Activated CD8-positive, alpha-beta memory T cell treated with anti-CD3 and anti-CD28 coated beads, Interleukin-2, amount 10 ng/mL, durations not matched to agents 7 days and 5 days (primary cell): ENCODE results near the gene CHCHD6. TPM values are rescaled to one million over a fixed set of nuclear protein-coding genes. Genes with fewer than 3 reads are reported as not detected.

Experiments used
- ATAC-seq: fragments of 150-1000 bp; cut with Tn5 transposase; one replicate; pipeline ENCODE4 v1.10.0; 2021; ENCODE audit warnings: moderate library complexity
- CTCF ChIA-PET: fragments of 350-600 bp; sonication (Branson Sonifier 250); formaldehyde crosslinking; loops from one replicate; lab custom pipeline; 2021; ENCODE audit warnings: antibody characterized with exemption; lab: Charles Lee
- DNase-seq: peaks from one replicate; pipeline ENCODE4 v3.0.0-alpha.2; 2020
- H3K27ac Mint-ChIP-seq: one replicate; pipeline ENCODE4 v1.8.0; 2021; ENCODE audit warnings: mild to moderate bottlenecking, mixed read lengths
- H3K27me3 Mint-ChIP-seq: one replicate; pipeline ENCODE4 v1.8.0; 2021; ENCODE audit warnings: mixed read lengths
- H3K36me3 Mint-ChIP-seq: one replicate; pipeline ENCODE4 v1.8.0; 2021; ENCODE audit warnings: mild to moderate bottlenecking, mixed read lengths
- H3K4me1 Mint-ChIP-seq: one replicate; pipeline ENCODE4 v1.8.0; 2021; ENCODE audit warnings: mixed read lengths
- H3K4me3 Mint-ChIP-seq: one replicate; pipeline ENCODE4 v1.8.0; 2021; ENCODE audit warnings: mild to moderate bottlenecking, moderate library complexity, mixed read lengths
- H3K9me3 Mint-ChIP-seq: one replicate; pipeline ENCODE4 v1.8.0; 2022; ENCODE audit warnings: low read depth, mixed read lengths
- total RNA-seq, 2 experiments: library from RNA; stranded (reverse); gene quantifications; one replicate each; pipeline ENCODE4 v1.2.3, GENCODE V29; 2021

Gene CHCHD6
- total RNA-seq, 2 experiments from 2014 or later = 7.7 to 9.0 TPM

- no peaks in the 10 kb centered on the region for H3K36me3 Mint-ChIP-seq
- CTCF ChIA-PET = interaction anchor here (0.7 to 1.2 kb wide), 4 partner anchors 27 to 867 kb away, joined by 3 to 4 read pairs (median 3); partner anchors contain the start of gene PLXNA1
- peaks cover 31% of the 10 kb centered on the region for H3K27me3 Mint-ChIP-seq
- no peak overlapping the region for H3K4me3 Mint-ChIP-seq
- no peak overlapping the region for H3K27ac Mint-ChIP-seq
- no peak for DNase-seq
- H3K9me3 Mint-ChIP-seq = peaks cover 3% of the 10 kb centered on the region
- no peaks in the 10 kb centered on the region for H3K4me1 Mint-ChIP-seq
- no peak for ATAC-seq
Measured at GRCh38 chr3:126677862-126678503, 26.1 kb upstream of the CHCHD6 start.

- peak; percentile 30 for DNase-seq
- no peak for ATAC-seq
- peaks cover 31% of the 10 kb centered on the region for H3K27me3 Mint-ChIP-seq
- peaks cover 3% of the 10 kb centered on the region for H3K9me3 Mint-ChIP-seq
- no peaks in the 10 kb centered on the region for H3K36me3 Mint-ChIP-seq
- H3K4me3 Mint-ChIP-seq = no peak overlapping the region
- CTCF ChIA-PET = interaction anchor here (0.8 to 2.3 kb wide), 16 partner anchors 10 to 870 kb away, joined by 3 to 10 read pairs (median 3); partner anchors contain the start of gene PLXNA1
- no peak overlapping the region for H3K27ac Mint-ChIP-seq
- H3K4me1 Mint-ChIP-seq = no peaks in the 10 kb centered on the region
Measured at GRCh38 chr3:126678693-126679317, 25.2 kb upstream of the CHCHD6 start.

DNA sequence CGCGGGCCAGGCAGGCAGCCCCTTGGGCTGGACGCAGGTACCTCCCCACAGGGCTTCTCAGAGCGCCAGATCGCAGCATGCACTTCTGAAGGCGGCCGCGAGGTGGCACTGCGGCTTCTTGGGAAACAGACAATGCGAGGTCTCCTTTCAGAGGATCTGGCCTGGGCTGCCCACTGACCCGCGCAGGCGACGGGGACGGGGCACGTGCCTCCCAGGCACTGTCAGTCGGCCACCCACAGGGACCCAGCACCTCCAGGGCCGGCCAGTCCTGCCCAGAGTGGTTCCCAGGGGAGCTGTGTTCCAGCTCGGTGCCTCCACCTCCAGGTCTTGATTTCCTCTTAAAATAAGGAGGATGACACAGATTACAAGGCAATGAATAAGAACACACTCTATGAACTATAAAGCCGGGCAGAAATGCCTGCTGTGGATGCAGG, 24.7 kb upstream of the CHCHD6 start:
- no peak overlapping the region for H3K27ac Mint-ChIP-seq
- H3K36me3 Mint-ChIP-seq = no peaks in the 10 kb centered on the region
- H3K4me3 Mint-ChIP-seq = no peak overlapping the region

DNA sequence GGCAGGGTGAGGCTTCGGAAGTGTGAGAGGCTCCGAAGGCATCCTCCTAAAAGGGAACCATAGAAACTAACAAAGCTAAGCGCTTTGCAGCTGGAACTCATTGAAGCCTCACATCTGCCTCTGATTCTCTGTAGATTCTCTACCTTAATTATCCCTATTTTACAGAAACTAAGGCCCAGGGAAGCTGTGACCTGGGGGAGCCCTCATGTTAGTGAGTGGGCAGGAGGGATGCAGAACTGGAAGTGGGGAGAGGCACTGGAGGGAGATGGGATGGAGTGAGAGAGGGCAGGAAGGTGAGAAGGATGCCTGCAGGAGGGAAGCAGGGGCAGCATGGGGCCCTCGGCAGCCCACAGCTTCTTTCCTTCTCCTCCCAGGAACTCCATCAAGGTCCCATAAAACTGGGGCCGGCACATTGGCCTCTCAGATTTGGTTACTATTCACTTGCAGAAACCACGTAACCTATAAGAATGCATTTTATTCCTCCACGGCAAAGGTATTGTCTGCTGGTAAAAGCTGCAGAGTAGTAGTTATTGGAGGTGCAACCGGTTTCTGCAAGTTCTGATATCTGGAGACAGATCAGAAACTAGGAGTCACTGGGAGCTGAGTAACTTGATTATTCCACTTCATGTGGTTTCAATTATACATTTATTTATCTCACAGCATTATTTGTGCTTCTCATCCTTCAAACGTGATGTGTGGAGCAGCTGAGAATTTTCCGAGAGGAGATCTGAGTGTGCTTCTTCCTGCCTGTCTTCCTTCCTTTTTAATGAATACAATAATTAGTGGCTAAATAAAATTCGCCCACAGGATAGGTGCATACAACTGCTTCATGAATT, 24.0 kb upstream of the CHCHD6 start:
- peaks cover 27% of the 10 kb centered on the region for H3K27me3 Mint-ChIP-seq
- no peaks in the 10 kb centered on the region for H3K4me1 Mint-ChIP-seq
- H3K27ac Mint-ChIP-seq = no peak overlapping the region
- no peaks in the 10 kb centered on the region for H3K36me3 Mint-ChIP-seq
- H3K4me3 Mint-ChIP-seq = no peak overlapping the region
- DNase-seq = peak; percentile 22
- no peaks in the 10 kb centered on the region for H3K9me3 Mint-ChIP-seq
- ATAC-seq = no peak
- CTCF ChIA-PET = interaction anchor here (0.7 to 2.3 kb wide), 19 partner anchors 11 to 869 kb away, joined by 3 to 10 read pairs (median 4); partner anchors contain the start of genes CHCHD6 and PLXNA1

More for the DNA sequence above, 24.7 kb upstream of the CHCHD6 start:
- H3K4me1 Mint-ChIP-seq = no peaks in the 10 kb centered on the region
- peaks cover 3% of the 10 kb centered on the region for H3K9me3 Mint-ChIP-seq
- peak; percentile 80 for ATAC-seq
- peaks cover 31% of the 10 kb centered on the region for H3K27me3 Mint-ChIP-seq
- CTCF ChIA-PET = interaction anchor here (0.7 to 2.3 kb wide), 23 partner anchors 10 to 870 kb away, joined by 3 to 10 read pairs (median 3); partner anchors contain the start of genes CHCHD6 and PLXNA1
- DNase-seq = peak; percentile 82

- H3K4me1 Mint-ChIP-seq = no peaks in the 10 kb centered on the region
- H3K36me3 Mint-ChIP-seq = no peaks in the 10 kb centered on the region
Measured at GRCh38 chr3:126680667-126681055, 23.4 kb upstream of the CHCHD6 start.

DNA sequence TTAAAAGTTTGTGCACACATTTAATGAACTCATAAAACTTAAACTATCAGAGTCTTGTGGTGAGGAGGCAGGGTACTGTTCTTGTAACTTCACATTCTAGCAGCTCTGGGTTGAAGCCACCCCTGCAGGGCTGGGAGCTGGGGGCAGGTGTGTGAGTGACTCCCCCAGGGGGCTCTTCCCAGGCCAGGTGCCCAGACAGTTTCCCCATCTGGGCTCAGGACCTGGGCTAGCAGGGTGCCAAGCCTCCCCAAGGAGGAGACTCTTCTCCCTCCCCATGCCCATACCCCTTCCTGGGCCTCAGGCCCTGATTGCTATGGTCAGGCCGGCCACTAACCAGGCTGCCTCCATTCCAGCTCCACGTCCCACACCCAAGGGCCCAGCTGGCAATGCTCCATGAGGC, 22.0 kb upstream of the CHCHD6 start:
- Mint-ChIP-seq H3K36me3 (no peaks in the 10 kb centered on the region), H3K27me3 (peaks cover 18% of the 10 kb centered on the region), H3K4me3 (no peak overlapping the region), H3K4me1 (no peaks in the 10 kb centered on the region), H3K9me3 (no peaks in the 10 kb centered on the region), H3K27ac (no peak overlapping the region)
- peak; percentile 14 for DNase-seq
- ATAC-seq = no peak
- CTCF ChIA-PET = interaction anchor here (1.8 kb wide), 1 partner anchor 866 kb away, joined by 6 read pairs; no protein-coding TSS in a partner anchor

More at GRCh38 chr3:126680667-126681055, 23.4 kb upstream of the CHCHD6 start:
- Mint-ChIP-seq H3K27me3 (peaks cover 27% of the 10 kb centered on the region), H3K27ac (no peak overlapping the region), H3K4me3 (no peak overlapping the region), H3K9me3 (no peaks in the 10 kb centered on the region)
- no peak for DNase-seq
- CTCF ChIA-PET = interaction anchor here (1.2 to 2.3 kb wide), 4 partner anchors 24 to 868 kb away, joined by 4 to 10 read pairs (median 6); partner anchors contain the start of gene CHCHD6
- ATAC-seq = no peak

DNA sequence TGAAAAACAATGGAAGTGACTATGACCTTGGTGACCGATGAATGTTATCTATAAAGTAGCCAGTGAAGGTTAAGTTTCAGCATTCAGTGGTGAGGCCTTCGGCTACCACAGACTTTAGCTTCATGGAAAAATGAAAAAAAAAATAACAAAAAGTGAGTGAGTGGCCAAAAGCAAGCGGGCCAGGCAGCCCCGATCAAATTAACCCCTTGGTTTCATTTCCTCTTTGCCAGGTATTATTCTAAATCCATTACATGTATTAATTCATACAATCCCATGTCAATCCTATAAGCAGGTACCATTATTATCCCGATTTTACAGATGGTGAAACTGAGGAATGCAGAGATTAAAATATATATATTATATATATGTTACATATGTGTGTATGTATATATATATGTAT, 21.0 kb upstream of the CHCHD6 start:
- Mint-ChIP-seq H3K27me3 (peaks cover 20% of the 10 kb centered on the region), H3K27ac (no peak overlapping the region), H3K9me3 (no peaks in the 10 kb centered on the region), H3K4me3 (no peak overlapping the region), H3K4me1 (no peaks in the 10 kb centered on the region), H3K36me3 (no peaks in the 10 kb centered on the region)
- DNase-seq (peak; percentile 8), ATAC-seq (no peak)
- CTCF ChIA-PET = interaction anchor here (1.5 kb wide), 1 partner anchor 299 kb away, joined by 7 read pairs; the partner anchor contains the start of gene PLXNA1

DNA sequence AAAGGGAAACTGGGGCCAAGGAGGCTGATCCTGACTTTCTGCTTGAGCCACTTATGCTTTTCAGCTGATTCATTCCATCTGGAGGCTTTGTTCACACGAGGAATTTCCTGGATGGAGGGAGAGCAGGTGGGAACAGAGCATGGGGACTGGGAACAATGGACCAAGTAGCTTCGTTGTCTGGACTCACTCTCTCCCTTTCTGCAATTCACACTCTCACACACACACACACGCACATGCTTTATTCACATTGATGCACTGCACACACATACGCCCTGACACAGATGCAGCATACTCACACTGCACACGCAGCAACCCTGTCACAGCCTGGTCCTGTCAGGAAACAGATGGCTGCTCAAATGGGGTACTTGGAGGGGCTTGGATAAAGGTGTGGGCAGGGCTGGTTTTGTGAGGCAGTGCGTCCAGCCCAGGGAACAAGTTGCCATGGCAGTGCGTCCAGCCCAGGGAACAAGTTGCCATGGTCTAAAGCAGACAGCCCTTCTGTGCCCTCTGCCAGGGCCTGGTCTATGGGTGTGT, 19.8 kb upstream of the CHCHD6 start:
- Mint-ChIP-seq H3K9me3 (no peaks in the 10 kb centered on the region), H3K4me3 (no peak overlapping the region), H3K36me3 (no peaks in the 10 kb centered on the region), H3K27me3 (peaks cover 18% of the 10 kb centered on the region), H3K4me1 (no peaks in the 10 kb centered on the region), H3K27ac (no peak overlapping the region)
- DNase-seq (no peak), ATAC-seq (no peak)
- CTCF ChIA-PET = interaction anchor here (1.5 kb wide), 1 partner anchor 298 kb away, joined by 7 read pairs; the partner anchor contains the start of gene PLXNA1

GRCh38 chr3:126685021-126685420, 19.0 kb upstream of the CHCHD6 start:
- CTCF ChIA-PET = no interaction called here
- no peak overlapping the region for H3K4me3 Mint-ChIP-seq
- H3K9me3 Mint-ChIP-seq = no peaks in the 10 kb centered on the region
- no peaks in the 10 kb centered on the region for H3K36me3 Mint-ChIP-seq
- no peaks in the 10 kb centered on the region for H3K4me1 Mint-ChIP-seq
- no peak for DNase-seq
- H3K27me3 Mint-ChIP-seq = peaks cover 26% of the 10 kb centered on the region
- no peak for ATAC-seq
- H3K27ac Mint-ChIP-seq = no peak overlapping the region

DNA sequence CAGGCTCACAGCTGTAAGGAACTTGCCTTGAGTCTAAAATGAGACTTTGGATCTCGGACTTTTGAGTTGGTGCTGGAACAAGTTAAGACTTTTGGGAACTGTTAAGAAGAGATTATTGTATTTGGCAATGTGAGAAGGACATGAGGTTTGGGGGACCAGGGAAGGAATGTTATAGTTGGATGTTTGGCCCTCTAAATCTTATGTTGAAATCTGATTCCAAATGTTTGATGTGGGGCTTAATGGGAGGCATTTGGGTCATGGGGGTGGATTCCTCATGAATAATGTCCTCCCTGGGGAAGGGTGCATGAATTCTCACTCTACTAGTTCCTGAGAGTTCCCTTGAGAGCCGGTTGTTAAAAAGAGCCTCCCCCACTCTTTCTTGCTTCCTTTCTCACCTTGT, 18.5 kb upstream of the CHCHD6 start:
- no peak for ATAC-seq
- peaks cover 28% of the 10 kb centered on the region for H3K27me3 Mint-ChIP-seq
- H3K27ac Mint-ChIP-seq = no peak overlapping the region
- H3K4me1 Mint-ChIP-seq = no peaks in the 10 kb centered on the region
- no peak for DNase-seq
- no peaks in the 10 kb centered on the region for H3K36me3 Mint-ChIP-seq
- CTCF ChIA-PET = no interaction called here
- no peak overlapping the region for H3K4me3 Mint-ChIP-seq
- H3K9me3 Mint-ChIP-seq = no peaks in the 10 kb centered on the region

GRCh38 chr3:126691765-126692164, 12.3 kb upstream of the CHCHD6 start:
- no peak for ATAC-seq
- no peaks in the 10 kb centered on the region for H3K9me3 Mint-ChIP-seq
- CTCF ChIA-PET = no interaction called here
- no peak for DNase-seq
- H3K27me3 Mint-ChIP-seq = peaks cover 61% of the 10 kb centered on the region
- H3K36me3 Mint-ChIP-seq = no peaks in the 10 kb centered on the region
- H3K27ac Mint-ChIP-seq = no peak overlapping the region
- no peak overlapping the region for H3K4me3 Mint-ChIP-seq
- no peaks in the 10 kb centered on the region for H3K4me1 Mint-ChIP-seq

- CTCF ChIA-PET = no interaction called here
- no peak overlapping the region for H3K27ac Mint-ChIP-seq
- ATAC-seq (no peak), DNase-seq (no peak)
- peaks cover 66% of the 10 kb centered on the region for H3K27me3 Mint-ChIP-seq
- no peak overlapping the region for H3K4me3 Mint-ChIP-seq
- no peaks in the 10 kb centered on the region for H3K4me1 Mint-ChIP-seq
- H3K9me3 Mint-ChIP-seq = no peaks in the 10 kb centered on the region
- no peaks in the 10 kb centered on the region for H3K36me3 Mint-ChIP-seq
Measured at GRCh38 chr3:126692858-126693257, 11.2 kb upstream of the CHCHD6 start.

- CTCF ChIA-PET = interaction anchor here (1.0 kb wide), 1 partner anchor 289 kb away, joined by 3 read pairs; the partner anchor contains the start of gene PLXNA1
- ATAC-seq = no peak
- peaks cover 62% of the 10 kb centered on the region for H3K27me3 Mint-ChIP-seq
- H3K9me3 Mint-ChIP-seq = no peaks in the 10 kb centered on the region
- no peak overlapping the region for H3K27ac Mint-ChIP-seq
- no peaks in the 10 kb centered on the region for H3K4me1 Mint-ChIP-seq
- no peak for DNase-seq
- no peaks in the 10 kb centered on the region for H3K36me3 Mint-ChIP-seq
- no peak overlapping the region for H3K4me3 Mint-ChIP-seq
Measured at GRCh38 chr3:126693921-126694320, 10.1 kb upstream of the CHCHD6 start.
